Ovary (tissue), 3 donors: ENCODE measurements around the gene RGS9.

ENCODE experiments used
- POLR2A ChIP-seq: fragments of 450-650 bp; IDR thresholded peaks from one replicate; pipeline ENCODE4 v1.6.1; 2017; ENCODE audit warnings: antibody characterized with exemption, mild to moderate bottlenecking, moderate library complexity
- TF ChIP-seq, protein P1 (sequence below), 3 donors: fragments of 450-650 bp in 2 of 3; fragments of 200-600 bp in 1 of 3; IDR thresholded peaks; one replicate each; pipeline versions ENCODE4 v1.5.1 to v1.8.0; 2016 to 2022; ENCODE audit warnings: antibody characterized with exemption in 3 of 3, mild to moderate bottlenecking in 1 of 3
- donor health status: DM: no; HTN: no; CAD: no.

DNA sequence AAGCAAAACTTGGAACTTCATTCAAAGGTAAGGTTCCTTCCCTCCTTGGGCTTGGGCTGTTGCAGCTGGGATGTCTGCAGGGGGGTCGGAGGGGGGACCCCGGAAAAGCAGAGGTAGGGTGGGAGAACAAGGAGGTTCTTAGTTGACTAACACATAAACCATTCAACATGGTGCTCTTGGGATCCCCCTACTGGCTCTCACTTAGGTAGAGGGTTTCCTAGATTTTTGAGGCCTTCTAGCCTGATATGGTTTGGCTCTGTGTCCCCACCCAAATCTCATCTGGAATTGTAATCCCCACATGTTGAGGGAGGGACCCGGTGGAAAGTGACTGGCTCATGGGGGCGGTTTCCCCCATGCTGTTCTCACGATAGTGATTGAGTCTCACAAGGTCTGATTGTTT is 93.9 kb downstream of the RGS9 start:
- no peak for TF ChIP-seq POLR2A
- TF ChIP-seq, protein P1, sequence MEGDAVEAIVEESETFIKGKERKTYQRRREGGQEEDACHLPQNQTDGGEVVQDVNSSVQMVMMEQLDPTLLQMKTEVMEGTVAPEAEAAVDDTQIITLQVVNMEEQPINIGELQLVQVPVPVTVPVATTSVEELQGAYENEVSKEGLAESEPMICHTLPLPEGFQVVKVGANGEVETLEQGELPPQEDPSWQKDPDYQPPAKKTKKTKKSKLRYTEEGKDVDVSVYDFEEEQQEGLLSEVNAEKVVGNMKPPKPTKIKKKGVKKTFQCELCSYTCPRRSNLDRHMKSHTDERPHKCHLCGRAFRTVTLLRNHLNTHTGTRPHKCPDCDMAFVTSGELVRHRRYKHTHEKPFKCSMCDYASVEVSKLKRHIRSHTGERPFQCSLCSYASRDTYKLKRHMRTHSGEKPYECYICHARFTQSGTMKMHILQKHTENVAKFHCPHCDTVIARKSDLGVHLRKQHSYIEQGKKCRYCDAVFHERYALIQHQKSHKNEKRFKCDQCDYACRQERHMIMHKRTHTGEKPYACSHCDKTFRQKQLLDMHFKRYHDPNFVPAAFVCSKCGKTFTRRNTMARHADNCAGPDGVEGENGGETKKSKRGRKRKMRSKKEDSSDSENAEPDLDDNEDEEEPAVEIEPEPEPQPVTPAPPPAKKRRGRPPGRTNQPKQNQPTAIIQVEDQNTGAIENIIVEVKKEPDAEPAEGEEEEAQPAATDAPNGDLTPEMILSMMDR (IDR thresholded peaks at IDR 0.05) = no peak
